Forelimb muscle (tissue), 1 donor: ENCODE results near the gene SCFD2. TPM values are rescaled to one million over a fixed set of nuclear protein-coding genes. Genes with fewer than 3 reads are reported as not detected.

Source experiments
- DNase-seq: peaks from one replicate; pipeline ENCODE4 v3.0.0-alpha.2; 2013; ENCODE audit warnings: low read depth
- polyA plus RNA-seq: library from polyadenylated mRNA; unstranded; fragments of 120-200 nt; gene quantifications from one replicate; pipeline ENCODE4 v1.2.1, GENCODE V29; 2013; ENCODE audit not compliant: insufficient read length

The SCFD2 gene
- polyA plus RNA-seq, 1 donor, result 10.6 TPM

GRCh38 chr4:52957220-52957686 is 408.6 kb downstream of the SCFD2 start:
- DNase-seq, result no peak

GRCh38 chr4:52956691-52957090 is 409.2 kb downstream of the SCFD2 start:
- DNase-seq, result no peak

- no peak for DNase-seq
These were observed 411.2 kb downstream of the SCFD2 start for GRCh38 chr4:52954560-52955170.

GRCh38 chr4:52952540-52952939 is 413.3 kb downstream of the SCFD2 start:
- DNase-seq, result no peak

GRCh38 chr4:52951016-52951415 is 414.8 kb downstream of the SCFD2 start:
- no peak for DNase-seq

- no peak for DNase-seq
These were observed 415.6 kb downstream of the SCFD2 start for GRCh38 chr4:52950226-52950625.

GRCh38 chr4:52949336-52949735 is 416.5 kb downstream of the SCFD2 start:
- DNase-seq, result no peak

GRCh38 chr4:52948057-52948423 is 417.8 kb downstream of the SCFD2 start:
- DNase-seq, result no peak

GRCh38 chr4:52947401-52948056 is 418.3 kb downstream of the SCFD2 start:
- no peak for DNase-seq

- no peak for DNase-seq
These were observed 419.0 kb downstream of the SCFD2 start for GRCh38 chr4:52946855-52947254.

- DNase-seq, result no peak
These were observed 419.9 kb downstream of the SCFD2 start for GRCh38 chr4:52945982-52946381.

- DNase-seq, result no peak
These were observed 420.4 kb downstream of the SCFD2 start for GRCh38 chr4:52945326-52945898.

- no peak for DNase-seq
These were observed 422.2 kb downstream of the SCFD2 start for GRCh38 chr4:52943677-52944076.

- no peak for DNase-seq
These were observed 422.9 kb downstream of the SCFD2 start for GRCh38 chr4:52942936-52943335.

GRCh38 chr4:52941450-52941849 is 424.4 kb downstream of the SCFD2 start:
- DNase-seq, result no peak

GRCh38 chr4:52939739-52940138 is 426.1 kb downstream of the SCFD2 start:
- DNase-seq, result no peak

- no peak for DNase-seq
These were observed 426.5 kb downstream of the SCFD2 start for GRCh38 chr4:52939325-52939724.

- no peak for DNase-seq
These were observed 428.0 kb downstream of the SCFD2 start for GRCh38 chr4:52937829-52938228.

GRCh38 chr4:52936729-52937128 is 429.1 kb downstream of the SCFD2 start:
- no peak for DNase-seq

- DNase-seq, result no peak
These were observed 430.5 kb downstream of the SCFD2 start for GRCh38 chr4:52935317-52935716.

- no peak for DNase-seq
These were observed 432.1 kb downstream of the SCFD2 start for GRCh38 chr4:52933738-52934137.

GRCh38 chr4:52932591-52933470 is 433.0 kb downstream of the SCFD2 start:
- no peak for DNase-seq
